Measurements from ENCODE around the gene RARA.
"Not testable (repeated sequence)": the region's sequence is repeated elsewhere in the genome, so short reads cannot be mapped to it uniquely, and the experiment has no call there.

The RARA gene

DNA sequence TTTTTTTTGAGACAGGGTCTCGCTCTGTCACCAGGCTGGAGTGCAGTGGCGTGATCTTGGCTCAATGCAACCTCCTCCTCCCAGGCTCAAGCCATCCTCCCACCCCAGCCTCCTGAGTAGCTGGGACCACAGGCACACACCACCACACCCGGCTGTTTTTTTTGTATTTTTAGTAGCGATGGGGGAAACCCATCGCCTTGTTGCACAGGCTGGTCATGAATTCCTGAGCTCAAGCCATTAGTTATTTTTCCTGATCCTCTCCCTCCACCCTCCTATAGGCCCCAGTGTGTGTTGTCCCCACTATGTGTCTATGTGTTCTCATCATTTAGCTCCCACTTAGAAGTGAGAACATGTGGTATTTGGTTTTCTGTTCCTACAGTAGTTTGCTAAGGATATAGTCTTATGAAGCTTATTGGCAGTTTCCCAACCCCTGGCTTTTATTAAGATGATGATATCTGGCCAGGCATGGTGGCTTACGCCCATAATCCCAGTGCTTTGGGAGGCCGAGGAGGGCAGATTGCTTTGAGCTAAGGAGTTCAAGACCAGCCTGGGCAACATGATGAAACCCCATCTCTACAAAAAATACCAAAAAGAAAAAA lies 9.7 kb upstream of the RARA start:
- peak; percentile 19 for DNase-seq

DNA sequence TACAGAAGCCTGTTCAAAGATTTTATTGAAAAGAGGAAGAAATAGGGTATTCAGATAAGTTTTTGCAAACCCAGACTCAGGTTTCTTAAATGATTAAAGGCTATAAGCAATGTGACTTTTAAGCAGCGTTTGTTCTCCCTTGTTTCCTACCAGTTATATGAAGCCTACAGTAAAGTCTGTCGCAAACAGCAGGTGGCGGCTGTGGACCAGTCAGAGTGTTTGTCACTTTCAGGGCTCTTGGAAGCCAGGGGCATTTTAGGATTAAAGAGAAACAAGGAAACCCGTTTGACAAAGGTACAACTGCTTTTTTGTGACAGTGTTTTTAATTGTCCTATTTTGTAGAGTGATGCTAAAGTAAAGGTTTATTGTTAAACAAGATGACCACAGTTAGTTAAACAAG lies 7.7 kb upstream of the RARA start:
- peak; percentile 47 for DNase-seq

DNA sequence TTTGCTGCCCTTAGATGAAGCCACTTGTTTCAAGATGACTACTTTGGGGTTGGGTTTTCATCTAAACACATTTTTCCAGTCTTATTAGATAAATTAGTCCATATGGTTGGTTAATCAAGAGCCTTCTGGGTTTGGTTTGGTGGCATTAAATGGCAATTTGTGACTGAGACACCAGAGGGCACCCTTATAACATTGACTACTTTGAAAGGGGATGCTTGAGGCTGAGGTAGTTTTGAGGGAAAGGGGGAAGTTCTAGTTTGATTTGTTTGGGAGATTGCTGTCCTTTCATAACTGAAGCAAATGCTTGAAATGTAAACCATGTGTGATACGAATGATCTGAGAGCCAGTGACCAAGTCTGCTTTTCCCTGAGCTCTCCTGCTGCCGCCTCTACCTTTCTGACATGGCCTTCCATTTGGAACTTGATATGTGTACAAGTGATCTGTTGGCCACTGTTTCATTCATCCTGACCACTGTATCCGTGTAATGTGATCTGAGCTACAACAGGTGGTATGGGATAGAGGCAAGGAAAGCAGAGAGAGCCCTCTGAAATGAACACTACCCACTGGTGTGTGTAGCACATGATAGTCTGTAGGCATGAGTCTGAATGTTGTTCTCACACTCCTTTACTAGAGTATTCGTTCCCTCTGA lies 5.8 kb upstream of the RARA start:
- peak; percentile 76 for DNase-seq

DNA sequence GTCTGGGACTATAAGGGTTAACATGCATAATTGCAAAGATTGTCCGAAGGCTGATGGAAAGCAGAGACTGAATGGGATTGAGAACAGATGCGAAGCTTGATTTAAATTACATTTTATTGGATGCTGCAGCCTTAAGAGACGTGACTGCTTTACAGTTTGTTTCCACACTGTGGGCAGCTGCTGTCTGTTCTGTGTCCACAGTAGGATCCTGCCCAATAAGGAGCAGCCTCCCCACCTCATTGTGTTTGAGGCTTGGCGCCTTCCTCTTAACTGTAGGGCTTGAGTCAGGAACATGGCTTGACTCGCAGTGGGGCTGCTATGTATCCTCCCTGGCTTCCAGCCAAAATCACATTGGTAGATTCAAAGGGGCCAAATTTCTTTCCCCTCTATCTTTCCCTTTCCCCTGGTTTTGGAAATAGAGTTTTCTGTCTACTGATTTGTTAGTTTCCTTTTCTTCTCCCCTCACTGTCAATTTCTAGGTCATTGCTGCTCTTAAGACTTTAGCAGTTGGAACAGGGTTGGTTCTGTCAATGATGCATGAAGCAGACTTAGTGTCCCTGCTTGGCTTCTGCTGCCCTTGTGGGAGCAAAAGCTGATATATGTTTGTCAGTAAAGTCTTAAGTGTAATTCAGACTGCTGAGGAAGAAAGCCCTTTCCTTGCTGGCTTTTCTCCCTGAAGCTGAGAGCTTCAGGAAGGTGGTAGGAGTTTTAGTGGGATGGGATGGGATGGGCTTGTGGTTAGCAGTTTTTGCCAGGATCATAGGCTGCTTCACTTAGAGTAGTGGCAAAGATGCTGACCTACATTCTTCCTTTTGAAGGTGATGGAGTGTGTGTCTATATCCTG lies 5.0 kb upstream of the RARA start:
- DNase-seq = peak; percentile 35

DNA sequence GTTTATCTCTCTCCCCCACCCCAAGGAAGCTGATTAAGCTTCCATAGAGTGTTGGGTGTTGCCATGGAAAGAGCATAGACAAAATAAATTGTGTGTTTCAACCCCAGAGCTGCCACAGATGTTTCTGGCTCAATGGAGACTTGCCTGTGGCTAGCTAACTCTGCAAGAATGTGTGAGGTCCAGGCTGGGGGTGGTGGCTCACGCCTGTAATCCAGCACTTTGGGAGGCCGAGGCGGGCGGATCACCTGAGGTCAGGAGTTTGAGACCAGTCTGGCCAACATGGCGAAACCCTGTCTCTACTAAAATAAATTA lies 4.5 kb upstream of the RARA start:
- DNase-seq = not testable (repeated sequence)

DNA sequence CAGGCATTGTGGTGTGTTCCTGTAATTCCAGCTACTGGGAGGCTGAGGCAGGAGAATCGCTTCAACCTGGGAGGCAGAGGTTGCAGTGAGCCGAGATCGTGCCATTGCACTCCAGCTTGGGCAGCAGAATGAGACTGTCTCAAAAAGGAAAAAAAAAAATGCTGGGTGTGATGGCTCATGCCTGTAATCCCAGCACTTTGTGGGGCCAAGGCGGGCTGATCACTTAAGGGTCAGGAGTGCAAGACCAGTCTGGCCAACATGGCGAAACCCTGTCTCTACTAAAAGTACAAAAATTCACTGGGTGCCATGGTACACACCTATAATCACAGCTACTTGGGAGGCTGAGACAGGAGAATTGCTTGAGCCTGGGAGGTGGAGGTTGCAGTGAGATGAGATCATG lies 4.1 kb upstream of the RARA start:
- DNase-seq = not testable (repeated sequence)

DNA sequence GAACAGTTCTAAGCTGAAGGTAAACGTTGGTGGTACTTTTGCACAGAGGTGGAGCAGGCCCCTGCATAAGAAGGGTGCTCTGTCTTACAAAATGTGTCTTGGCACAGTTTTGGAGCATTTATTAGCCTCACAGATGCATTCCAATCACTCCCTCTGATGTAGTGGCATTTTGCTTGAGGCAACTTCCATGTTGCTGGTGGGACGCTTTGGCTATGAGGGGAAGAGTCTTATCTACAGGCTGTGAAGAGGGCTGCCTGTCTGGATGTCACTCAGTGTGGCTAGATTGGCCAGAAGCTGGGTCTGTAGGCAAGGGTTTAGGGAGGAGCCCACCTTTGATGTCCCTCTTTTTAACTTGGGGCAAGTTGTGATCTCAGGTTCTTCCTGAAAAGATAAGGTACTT lies 2.6 kb upstream of the RARA start:
- no peak for DNase-seq

DNA sequence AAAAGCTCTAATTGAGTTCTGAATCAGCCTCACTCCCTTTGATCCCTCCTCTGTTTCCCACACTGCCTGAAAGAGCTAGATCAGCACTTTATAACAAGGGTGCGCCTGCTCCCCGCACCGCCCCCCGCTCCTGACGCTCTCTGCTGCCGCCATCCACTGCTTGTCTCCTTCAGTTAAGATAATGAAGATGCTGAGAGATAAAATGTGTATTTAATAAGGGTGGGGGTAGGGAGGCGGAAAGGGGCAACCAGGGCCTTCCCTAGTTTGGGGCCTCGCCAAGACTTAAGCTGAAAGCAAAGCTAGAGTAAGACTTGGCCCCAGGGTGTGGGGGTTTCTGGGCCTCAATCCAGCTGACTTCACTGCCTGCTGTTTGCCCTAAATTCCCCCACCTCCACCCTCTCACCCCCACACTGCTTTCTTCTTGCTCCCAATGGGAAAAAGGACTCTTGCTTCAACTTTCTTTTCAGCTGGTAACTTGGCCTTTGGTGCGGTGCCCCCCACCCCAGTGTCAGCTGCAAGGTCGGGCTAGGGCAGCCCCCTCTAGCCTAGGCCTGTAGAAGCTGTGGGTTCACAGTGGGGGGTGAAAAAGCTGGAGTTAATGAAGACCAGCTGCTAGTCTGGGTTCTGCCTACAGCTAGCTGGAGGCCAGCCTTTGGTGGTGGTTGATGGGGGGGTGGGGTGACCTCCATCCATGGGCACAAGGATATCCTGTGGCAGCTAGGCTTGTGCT lies 1.8 kb upstream of the RARA start:
- DNase-seq = peak; percentile 50

DNA sequence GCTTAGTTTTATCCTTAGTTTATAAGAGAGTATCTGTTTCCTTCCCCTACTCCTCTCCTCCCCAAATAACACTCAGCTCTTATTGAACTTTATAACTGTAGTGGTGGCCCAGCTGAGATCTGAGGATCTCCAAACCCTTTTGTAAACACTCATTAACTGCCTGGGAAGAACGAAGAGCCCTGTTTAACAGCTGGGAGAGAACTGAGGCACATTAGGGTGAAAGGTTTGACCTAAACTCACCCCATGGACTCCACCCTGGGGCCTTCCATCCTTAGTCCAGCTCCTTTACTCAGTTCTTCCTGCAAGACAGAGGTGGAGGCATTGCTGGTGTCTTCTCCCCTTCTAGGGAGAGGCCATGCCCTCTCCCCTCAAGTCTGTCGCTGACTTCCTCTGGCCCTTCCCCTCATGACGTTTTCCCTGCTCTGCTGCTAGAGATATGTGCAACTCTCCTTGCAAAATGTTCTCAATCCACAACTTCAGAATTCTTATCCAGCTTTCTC lies 1.2 kb upstream of the RARA start:
- no peak for DNase-seq

DNA sequence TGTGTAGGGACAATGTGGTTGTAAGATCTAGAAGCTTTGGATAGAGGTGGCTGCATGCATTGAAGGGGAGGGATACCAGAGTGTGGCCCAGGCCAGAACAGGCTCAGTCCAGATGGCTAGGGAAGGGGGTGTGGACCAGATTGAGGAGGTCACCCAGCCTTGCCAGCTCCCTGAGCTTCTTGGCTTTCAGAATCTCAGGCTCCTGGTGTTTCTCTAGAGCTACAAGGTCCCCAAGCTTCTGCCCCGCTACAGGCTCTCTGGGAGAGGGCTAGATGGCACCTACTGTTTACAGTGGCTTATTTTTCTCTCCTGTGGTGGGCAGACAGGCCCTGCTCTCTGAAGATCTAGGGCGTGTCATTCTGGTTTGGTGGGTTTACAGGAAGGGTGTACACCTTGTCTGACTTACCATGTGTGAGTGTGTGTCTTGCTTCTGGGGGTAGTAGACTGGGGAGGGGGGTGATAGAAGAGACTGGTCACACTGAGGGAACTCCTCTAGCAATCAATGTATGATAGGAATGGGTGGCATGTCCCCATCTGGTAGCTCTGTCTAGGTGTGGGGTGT lies 1.1 kb downstream of the RARA start:
- no peak for DNase-seq

DNA sequence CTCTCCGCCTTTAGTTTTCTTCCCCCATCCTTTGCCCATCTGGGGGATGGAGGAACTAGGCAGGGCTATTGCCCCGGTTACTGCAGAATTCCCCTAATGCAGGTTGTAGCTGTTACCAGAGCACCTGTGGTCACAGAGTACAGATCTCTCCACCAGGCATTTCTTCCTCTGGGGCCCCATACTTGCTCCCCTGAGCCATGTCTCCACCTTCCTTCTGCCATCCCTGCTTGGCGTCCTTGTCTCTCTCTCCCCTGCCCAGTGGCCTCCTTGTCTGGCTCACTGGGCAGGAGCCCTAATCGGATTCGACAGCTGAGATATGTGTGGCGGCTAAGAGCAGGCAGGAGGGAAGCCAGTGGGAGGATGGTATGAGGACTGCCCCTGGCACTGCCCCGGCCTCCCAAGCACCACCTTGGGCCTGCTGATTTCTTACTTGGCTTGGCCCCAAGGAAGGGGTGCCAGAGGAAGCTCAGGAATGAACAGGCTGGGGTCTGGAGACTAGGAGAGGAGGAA lies 2.0 kb downstream of the RARA start:
- DNase-seq = peak; percentile 45

DNA sequence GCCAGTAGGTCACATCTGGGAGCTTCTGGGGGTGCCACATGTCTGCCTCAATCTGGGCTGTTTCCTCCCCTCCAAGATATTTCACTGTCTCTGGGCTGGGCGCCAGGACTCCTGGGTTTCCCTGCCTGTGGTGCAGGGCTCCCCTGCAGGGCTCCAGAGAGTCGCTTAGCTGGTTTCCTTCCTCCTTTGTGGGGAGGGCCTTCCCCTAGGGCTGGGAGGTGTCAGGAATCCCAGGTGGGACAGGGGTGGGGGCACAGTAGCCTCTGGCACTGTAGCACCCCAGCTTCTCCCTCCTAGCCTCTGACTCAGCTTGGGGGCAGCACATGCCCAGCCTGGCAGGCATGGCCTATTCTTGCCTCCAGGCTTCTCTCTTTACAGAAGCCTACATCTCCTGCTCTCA lies 2.6 kb downstream of the RARA start:
- DNase-seq = no peak

DNA sequence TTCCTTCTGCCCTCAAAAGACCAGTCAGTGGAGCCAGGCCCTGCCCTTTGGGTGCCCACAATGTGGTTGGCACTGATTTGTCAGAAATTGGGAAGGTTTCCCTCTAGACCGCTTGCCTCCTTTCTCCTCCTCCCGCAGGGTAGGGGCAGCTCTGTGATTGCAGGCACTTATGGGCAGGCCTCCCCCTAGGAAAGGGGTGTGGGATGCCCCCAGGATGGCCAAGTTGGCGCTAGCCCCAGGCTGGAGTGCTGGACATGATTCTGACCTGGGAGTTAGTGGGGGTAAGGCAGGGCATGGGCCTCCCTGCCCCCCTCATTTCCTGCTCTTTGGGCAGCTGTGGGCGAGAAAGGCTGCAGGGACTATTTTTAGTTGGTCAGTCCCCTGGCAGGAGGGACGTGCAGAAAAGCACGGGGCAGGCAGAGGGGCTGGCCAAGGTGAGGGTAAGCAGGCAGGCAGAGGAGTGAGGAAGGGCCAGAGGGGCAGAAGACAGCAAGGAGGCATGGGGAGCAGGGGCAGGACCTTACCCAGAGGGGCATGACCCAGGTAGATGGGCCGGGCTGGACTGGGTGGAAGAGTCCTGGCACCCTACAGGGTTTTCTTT lies 3.3 kb downstream of the RARA start:
- DNase-seq = no peak

DNA sequence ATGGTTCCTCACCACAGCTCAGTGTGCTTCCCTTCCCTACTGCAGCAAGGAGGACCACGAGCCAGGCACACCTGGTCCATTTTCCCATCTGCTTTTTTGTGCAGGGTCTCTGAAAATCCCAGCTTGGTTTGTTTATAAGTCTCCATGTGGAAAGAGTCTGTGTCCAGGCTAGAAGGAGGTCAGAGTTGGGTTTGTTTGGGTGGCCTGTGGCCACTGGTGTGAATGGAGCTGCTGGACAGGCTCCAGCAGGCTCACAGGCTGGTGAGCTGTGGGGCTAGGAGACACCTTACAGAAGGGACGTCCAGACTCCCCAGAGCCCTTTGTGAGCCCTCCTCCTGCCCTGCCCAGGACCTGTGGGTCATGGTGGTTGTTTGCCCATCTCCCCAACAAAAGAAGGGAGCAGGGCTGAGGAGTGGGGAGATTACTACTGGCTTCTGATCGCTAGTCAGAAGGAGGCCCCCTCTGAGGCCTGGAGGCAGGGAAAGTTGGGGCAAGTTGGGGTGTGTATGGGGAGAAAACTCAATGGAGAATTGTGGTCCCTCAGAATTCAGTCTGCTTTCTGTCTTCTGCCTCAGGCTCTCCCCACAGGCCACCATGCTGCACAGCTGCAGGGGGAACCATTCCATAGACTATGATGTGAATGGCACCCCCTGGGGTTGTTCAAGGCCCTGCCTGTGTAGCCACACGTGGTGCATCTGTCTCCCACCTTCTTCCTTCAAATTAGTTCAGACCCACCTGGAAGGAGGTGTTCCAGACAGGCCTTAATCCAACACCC lies 4.1 kb downstream of the RARA start:
- no peak for DNase-seq

DNA sequence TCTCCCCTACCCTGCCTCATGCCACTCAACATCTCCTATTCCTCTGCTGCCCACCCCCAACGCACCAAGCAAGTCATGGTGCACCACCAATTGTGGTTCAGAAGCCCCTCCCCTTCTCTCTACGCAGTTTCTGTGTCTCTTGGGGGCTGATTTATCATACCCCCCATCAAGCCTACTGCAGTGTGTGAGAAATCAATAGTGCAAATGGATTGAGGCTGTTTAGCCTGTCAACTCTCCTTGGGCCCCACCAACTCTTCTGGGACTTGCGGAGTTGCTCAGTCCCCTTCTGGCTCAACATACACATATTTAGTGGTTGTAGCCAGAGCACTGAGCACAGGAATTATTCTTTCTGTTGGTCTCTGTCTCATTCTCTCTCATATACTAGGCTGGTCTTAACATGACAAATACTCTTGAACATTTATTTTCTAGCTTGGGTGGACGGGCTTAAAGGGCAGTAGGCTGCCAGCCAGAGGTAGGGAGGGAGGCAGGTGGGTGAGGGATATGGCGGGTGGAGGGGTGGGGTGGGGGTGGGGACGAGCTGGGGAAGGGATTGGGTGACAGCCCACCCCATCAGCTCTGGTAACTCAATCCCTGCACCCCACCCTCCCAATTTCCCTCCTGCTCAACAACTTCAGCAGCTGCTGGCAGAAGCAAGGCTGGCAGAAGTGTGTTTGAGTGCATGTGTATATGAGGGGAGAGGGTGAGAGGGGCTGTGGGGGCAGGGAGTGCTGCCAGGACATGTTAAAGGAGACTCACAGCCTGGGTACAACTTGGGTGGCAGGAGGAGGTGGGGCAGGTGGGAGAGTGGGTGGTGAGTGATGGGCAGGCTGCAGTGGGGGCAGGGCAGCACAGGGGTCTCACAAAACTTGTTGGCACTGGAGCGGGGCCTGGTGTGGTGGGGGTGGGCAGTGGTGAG lies 4.9 kb downstream of the RARA start:
- peak; percentile 37 for DNase-seq

DNA sequence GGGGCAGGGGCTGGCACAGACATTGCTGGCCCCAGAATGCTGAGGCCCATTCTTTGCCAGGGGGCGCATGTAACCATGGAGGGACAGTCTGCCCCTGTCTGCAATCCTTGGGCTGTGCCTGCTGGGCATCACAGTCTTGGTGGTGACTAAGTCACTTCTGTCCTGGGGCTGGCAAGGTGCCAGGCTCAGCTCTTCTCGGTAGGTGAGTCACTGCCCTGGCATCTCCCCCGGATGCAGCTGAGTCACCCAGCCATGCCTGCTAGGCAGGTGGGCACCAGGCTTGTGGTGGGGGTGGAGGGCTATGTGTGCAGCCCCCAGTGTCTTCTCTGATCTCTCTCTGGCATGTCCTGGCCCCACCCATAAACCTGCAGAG lies 5.6 kb downstream of the RARA start:
- no peak for DNase-seq

DNA sequence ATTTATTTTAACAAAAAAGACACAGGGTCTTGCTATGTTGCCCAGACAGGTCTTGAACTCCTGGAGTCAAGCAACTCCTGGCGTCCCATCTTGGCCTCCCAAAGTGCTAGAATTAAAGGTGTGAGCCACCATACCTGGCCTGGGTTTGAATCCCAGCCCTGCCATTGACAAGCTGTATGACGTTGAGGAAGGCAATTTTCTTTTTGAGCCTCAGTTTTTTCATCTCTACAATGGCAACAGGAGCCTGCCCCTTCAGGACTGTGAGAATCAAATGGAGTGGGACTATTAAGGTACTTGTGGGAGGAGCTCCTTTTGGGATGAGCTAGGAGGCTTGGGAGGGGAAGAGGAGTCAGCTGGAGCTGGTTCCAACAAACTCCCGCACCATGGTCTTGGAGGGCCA lies 6.2 kb downstream of the RARA start:
- DNase-seq = no peak

DNA sequence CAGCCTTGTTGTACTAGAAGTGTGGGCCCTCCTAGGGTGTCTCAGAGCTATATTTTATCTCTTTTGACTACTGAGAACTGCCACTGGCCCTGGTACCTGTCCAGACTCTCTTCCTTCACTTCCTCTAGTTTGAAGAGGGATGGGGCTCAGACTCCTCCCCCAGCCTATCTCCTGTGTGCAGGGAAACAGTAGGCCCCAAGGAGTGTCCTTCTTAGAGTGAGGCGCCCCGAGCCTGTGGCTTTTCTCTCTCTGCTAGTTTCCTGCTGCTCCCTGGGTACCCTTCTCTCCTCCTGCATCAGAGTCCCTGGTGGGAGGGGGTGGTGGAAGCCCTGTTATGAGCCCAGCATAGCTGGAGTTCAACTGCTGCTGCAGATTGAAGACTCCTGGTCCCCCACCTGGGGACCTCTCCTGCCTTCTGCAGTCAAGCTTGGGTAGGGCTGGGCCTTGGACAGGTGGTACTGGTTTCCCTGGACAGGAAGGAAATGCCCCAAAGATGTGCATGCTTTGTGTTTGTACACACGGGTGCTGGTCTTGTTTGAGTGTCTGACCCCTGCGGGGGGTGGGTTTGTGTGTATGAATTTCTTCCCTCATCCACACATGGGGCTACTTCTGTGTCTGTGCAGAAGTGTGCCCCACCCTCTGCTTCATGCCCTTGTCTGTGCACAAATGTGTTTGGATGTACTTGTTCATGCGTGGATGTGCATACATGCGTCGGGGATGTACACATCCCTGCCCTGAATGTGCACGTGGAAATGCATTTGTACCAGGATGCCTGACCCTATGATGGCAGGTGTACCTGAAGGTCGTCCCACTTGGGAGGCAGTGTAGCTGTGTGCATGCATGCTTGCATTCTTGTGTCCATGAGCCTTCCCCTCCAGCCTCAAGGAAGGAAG lies 6.9 kb downstream of the RARA start:
- no peak for DNase-seq

DNA sequence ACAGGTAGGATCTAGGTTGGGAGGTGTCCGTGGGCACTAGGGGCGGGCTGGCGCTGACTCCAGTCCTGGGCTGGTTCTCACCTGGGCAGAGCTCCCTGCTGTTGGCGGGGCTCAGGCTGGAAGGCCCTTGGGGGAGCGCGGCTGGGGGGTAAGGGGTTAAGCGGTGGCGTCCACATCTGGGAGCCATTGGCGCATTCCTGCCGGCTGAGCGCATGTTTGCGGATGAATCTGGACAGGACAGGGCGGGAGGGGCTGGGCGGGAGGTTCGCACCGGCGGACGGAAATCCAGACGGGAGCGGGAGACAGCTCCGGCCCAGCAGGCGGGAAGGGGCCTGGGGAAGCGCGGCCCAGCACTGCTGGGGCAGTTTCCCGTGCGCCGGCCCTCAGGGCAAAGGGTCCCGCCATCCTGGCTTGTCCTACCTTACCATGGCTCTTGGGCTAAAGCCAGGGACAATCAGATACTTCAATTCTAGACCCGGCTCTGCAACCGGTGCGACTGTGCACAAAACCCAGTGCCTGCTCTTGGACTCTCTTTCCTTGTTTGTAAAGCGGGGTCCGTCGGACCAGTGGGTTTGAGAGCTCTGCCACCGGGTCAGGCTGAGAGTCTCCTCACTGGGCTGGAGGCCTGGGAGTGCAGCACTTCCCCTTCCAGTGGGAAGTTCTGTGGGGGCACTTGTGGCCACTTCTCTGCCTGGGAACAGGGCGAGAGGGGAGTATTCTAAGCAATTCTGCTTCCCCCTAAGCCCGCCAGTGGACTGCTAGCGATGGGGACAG lies 7.8 kb downstream of the RARA start:
- no peak for DNase-seq

All from NCI-H82 (cell line).